ENCODE data around the gene CTNNA3.

CTNNA3 gene

DNA sequence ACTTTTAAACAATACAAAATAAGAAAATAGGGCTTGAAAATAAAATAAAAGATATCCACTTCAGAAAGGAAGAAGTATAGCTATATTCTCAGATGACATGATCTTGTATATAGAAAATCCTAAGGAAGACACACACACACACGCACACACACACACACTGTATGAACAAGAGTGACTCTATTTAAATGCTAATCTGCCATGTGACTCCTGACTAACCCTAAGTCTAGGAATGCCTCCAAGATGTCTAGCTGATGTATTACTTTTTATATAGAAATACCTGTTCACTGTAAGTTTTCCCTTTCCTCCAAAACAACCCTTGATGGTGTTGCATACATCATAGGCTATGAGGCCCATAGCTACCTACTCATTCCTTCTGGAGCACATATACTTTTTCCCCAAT lies 943.3 kb downstream of the CTNNA3 start:
- DNase-seq (ENCODE audit: low spot score): no peak

- no peak for DNase-seq (ENCODE audit: low spot score)
Observed at GRCh38 chr10:66748217-66748616, 947.8 kb downstream of the CTNNA3 start.

DNA sequence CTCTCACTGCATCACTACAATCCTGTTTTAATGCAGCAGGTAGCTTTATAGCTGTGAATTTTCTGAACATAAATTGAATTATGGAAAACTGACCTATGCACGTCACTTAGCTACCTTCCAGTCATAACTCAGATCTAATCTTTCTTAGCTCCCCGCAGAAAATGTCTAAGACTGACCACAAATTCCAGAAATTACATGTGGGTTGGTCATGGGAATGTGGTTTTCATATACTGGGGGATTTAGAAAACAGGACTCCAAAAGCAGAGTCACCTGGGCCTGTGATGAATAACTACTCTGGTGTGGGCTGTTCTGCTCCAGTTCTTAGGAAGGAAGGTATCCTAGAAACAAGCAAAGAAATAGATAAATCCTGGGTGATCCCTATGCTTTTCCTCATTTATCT lies 948.5 kb downstream of the CTNNA3 start:
- no peak for DNase-seq (ENCODE audit: low spot score)

GRCh38 chr10:66746711-66747110 lies 949.3 kb downstream of the CTNNA3 start:
- no peak for DNase-seq (ENCODE audit: low spot score)

DNA sequence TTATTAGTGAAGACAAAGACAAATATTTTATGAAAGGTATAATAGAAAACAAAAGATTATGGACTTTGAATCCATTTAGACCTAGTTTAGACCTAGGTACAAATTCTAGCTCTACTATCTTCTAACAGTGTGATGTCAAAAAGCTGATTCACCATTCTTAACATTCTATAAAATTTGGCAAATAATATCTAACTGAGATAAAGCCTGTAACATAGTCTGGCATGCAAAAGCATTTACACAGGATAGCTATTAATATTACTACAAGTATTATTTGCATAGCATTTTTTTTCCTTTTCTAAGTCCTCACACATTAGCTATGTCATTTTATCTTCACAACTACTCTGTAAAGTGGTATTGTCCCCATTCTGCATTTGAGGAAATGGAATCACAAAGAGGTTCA lies 949.7 kb downstream of the CTNNA3 start:
- DNase-seq (ENCODE audit: low spot score): no peak

DNA sequence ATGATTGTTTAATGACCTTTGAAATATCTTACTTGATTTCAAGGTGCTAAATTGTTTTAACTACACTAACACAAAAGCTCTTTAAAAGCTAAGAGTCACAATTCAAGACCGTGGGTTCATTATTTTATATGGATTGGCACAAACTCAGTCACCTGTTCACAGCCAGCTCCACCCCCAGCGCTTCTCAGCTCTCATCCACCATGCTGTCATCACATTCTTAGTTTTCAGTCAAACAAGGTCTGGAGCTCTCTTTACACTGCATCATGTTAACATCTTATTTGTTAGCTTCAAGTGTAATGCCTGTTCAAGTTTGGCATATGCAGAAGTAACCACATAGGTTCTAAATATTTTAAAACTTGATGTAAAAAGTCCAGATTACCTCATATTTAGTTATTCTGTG lies 951.1 kb downstream of the CTNNA3 start:
- DNase-seq (ENCODE audit: low spot score): no peak

GRCh38 chr10:66737241-66737640 lies 958.8 kb downstream of the CTNNA3 start:
- DNase-seq (ENCODE audit: low spot score): no peak

DNA sequence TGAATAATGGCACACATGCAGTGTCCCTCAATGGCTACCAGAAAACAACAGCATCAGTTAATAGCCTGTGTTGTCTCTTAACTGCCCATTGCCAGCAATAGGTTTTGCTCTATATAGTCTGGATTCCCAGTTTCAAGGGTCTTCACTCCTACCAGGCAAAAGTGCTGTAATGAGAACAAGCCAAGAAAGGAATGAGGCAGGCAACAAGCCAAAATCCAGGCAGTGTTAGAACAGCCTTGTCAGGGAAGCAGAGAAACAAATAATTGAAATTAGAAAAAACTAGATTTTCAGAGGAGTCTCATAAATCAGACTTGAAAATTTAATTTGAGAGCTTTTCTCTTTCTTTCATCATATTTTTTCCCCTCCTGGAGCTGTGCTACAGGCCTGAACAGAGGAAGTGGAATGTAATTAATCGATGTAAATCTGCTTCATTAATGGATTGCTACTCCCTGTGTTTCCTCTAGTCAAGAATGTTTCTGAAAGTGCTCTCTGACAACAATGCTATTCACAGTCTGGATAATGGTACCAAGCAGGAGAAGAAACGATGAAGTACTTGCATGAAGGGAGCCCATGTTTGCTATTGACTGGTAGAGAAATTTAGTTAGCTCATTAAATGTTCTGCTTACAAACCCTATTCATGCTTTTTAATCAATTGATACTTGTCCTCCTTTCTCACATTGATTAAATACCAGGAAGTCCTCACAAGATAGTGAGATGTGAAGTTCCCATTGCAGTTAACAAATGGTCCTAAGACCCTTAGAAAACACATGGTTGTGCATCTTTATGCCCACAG lies 972.2 kb downstream of the CTNNA3 start:
- DNase-seq (ENCODE audit: low spot score): no peak

GRCh38 chr10:66719483-66719882 lies 976.5 kb downstream of the CTNNA3 start:
- DNase-seq (ENCODE audit: low spot score): no peak

GRCh38 chr10:66717231-66717981 lies 978.6 kb downstream of the CTNNA3 start:
- DNase-seq (ENCODE audit: low spot score): no peak

GRCh38 chr10:66714741-66715140 lies 981.3 kb downstream of the CTNNA3 start:
- no peak for DNase-seq (ENCODE audit: low spot score)

DNA sequence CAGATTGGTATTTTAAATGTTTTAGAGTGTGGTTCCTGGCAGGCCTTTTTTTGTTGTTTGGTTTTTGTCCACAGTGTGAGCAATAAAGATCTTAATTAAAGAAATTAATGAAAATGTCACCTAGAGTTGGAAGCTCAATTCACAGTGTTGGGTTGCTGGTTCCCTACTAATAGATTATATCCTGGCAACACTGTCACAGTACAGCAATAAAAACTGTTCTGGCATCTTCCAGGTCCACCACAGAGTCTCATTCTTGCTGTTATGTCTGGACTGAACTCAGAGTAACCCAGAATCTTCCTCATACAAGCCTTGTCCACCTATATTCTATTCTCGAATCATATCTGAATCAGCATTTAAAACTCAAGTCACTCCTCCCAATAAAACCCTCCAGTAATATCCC lies 982.6 kb downstream of the CTNNA3 start:
- no peak for DNase-seq (ENCODE audit: low spot score)

GRCh38 chr10:66698069-66698468 lies 997.9 kb downstream of the CTNNA3 start:
- DNase-seq (ENCODE audit: low spot score): no peak

DNA sequence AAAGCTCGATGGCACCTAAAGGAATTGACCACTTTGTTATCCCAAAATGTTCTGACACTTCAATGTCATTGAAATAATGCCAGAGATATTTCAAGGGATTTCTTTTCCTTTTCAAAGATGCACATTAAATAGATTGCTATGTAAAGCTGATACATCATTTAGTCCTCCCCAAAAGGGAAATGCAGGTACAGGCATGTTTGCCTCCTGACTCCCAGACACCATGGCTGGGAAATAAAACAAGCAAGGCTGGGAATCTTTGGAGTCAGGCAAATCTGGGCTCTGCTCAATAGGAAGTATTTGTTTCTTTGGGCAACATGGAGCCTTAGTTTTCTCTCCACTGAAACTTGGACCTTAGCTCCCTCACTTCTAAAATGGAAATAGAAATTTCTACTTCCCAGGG lies 1000.9 kb downstream of the CTNNA3 start:
- no peak for DNase-seq (ENCODE audit: low spot score)

- no peak for DNase-seq (ENCODE audit: low spot score)
Observed at GRCh38 chr10:66684581-66684980, 1011.4 kb downstream of the CTNNA3 start.

DNA sequence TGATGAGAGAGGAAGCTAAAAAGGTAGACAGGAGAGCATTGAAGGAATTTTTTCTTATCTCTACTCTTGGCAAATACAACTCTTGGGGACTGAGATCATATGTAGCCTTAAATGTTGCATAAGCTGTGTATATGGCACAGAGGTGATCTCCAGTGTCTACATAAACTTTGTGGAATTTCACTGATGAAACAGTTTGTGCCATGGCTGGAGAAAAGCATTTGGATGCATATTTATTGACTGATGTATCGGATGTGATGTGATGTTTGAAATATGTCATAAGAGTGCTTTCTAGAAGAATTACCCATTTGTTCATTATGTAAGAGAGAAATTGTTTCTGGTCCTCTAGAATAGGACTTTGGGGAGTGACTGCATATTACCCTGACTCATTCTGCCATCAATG lies 1015.1 kb downstream of the CTNNA3 start:
- no peak for DNase-seq (ENCODE audit: low spot score)

DNA sequence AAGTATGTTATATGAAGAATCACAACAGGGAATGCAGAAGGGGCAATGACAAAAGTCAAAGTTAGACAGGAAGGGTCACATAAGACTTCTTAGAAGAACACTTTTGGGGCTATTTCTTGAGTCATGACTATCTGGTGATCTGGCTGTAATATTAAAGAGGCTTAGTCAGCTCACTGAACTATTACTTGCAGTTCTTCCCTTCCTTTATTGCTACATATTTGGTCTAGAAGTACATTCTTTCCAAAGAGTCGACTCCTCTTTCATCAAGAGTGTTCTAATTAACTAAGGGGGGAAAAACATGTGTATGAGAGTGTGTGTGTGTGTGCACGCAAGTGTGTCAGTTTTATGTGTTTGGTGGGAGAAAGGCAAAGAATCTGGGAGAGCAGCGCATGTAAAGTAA lies 1017.5 kb downstream of the CTNNA3 start:
- DNase-seq (ENCODE audit: low spot score): no peak

- DNase-seq (ENCODE audit: low spot score): no peak
Observed at GRCh38 chr10:66673071-66673470, 1022.9 kb downstream of the CTNNA3 start.

- no peak for DNase-seq (ENCODE audit: low spot score)
Observed at GRCh38 chr10:66671562-66671961, 1024.4 kb downstream of the CTNNA3 start.

DNA sequence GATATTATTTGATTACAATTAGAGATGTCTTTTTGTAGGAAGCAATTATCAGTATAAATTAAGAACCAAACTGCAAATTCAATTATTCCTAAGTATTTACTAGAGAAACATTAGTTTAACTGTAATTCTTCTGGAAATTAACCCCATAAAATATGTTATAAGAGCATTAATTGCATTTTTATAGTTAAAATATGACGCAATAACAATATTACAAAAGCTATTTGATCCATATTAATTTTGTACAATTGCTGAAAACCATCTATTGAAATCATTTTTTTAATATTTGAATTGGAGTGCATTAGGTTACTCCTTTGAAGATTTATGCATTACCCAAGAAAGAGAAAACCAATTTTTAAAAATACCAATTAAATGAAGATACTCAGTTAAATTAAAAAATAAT lies 1024.9 kb downstream of the CTNNA3 start:
- DNase-seq (ENCODE audit: low spot score): no peak

DNA sequence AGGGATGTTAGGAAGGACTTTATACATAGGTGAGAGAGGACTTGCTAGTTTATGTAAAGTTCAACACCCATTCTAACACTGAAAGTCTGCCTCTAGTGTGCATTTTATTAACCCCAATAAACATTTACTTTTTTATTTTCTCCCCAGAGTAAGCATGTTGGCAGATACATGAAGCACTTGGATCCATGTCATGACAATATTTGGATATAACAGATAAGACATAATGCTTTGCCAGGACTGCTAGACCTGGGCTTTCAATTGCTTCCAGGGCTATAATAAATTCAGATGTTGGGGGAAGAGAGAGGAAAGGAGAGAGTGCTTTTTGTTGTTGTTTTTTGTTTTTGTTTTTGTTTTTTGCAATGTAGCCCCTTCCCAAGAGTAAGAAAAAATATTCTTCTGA lies 1039.5 kb downstream of the CTNNA3 start:
- DNase-seq (ENCODE audit: low spot score): no peak

- DNase-seq (ENCODE audit: low spot score): no peak
Observed at GRCh38 chr10:66654861-66655260, 1041.1 kb downstream of the CTNNA3 start.

- DNase-seq (ENCODE audit: low spot score): no peak
Observed at GRCh38 chr10:66651308-66652082, 1044.5 kb downstream of the CTNNA3 start.

Measured in NAMALWA (cell line).